B cell (primary cell): Measurements from ENCODE around the gene PDE11A. TPM values are rescaled to one million over a fixed set of nuclear protein-coding genes. Genes with fewer than 3 reads are reported as not detected.

Experiments
- ATAC-seq: fragments of 200-7000 bp; cut with Tn5 transposase; one replicate; pipeline ENCODE4 v1.10.0; 2021; ENCODE audit warnings: low read depth, mild to moderate bottlenecking, moderate number of reproducible peaks, moderate library complexity
- CTCF ChIA-PET: fragments of 350-600 bp; sonication (Branson Sonifier 250); formaldehyde crosslinking; loops from one replicate; lab custom pipeline; 2021; ENCODE audit warnings: antibody characterized with exemption, inconsistent platforms; lab: Charles Lee
- POLR2A ChIA-PET: fragments of 350-600 bp; sonication (Branson Sonifier 250); formaldehyde crosslinking; loops from one replicate; lab custom pipeline; 2021; ENCODE audit warnings: antibody characterized with exemption; lab: Charles Lee
- DNase-seq: peaks from one replicate; pipeline ENCODE4 v3.0.0; 2013
- H2AFZ ChIP-seq: 2 replicates; pipeline ENCODE4 v1.6.1; 2012; ENCODE audit warnings: mild to moderate bottlenecking, low read depth, low read length; ENCODE audit not compliant: insufficient read depth, poor library complexity, severe bottlenecking
- H3K27ac ChIP-seq, 2 donors: 1 replicate in 1 of 2; 2 replicates in 1 of 2; pipeline ENCODE4 v1.5.1; 2012 to 2013; ENCODE audit warnings: low read length in 2 of 2, mild to moderate bottlenecking in 2 of 2, moderate library complexity in 1 of 2
- H3K27me3 ChIP-seq, 4 experiments: fragments of 200-600 bp in 1 of 4; sonication (generic) in 1 of 4; replicated peaks in 1 of 4; 1 replicate in 2 of 4; 2 replicates in 2 of 4; pipeline versions ENCODE4 v1.6.1 to v1.7.0; 2013 to 2016; ENCODE audit warnings: low read length in 3 of 4, mild to moderate bottlenecking in 2 of 4, mixed read lengths in 1 of 4, moderate library complexity in 1 of 4; ENCODE audit not compliant: insufficient read depth in 4 of 4, control insufficient read depth in 3 of 4; ENCODE audit errors: control extremely low read depth in 1 of 4
- H3K36me3 ChIP-seq, 2 experiments: replicated peaks in 1 of 2; 1 replicate in 1 of 2; 2 replicates in 1 of 2; pipeline versions ENCODE4 v1.6.1 to v1.7.1; 2013; ENCODE audit warnings: low read length in 1 of 2; ENCODE audit not compliant: insufficient read depth in 2 of 2, control insufficient read depth in 1 of 2; ENCODE audit errors: control extremely low read depth in 1 of 2, extremely low read depth in 1 of 2
- H3K4me1 ChIP-seq, 2 donors: fragments of 200-600 bp in 1 of 2; sonication (generic) in 1 of 2; 1 replicate in 1 of 2; 2 replicates in 1 of 2; pipeline versions ENCODE4 v1.5.1 to v1.6.1; 2013 to 2017; ENCODE audit warnings: low read length in 2 of 2; ENCODE audit not compliant: control insufficient read depth in 2 of 2, insufficient read depth in 2 of 2
- H3K4me2 ChIP-seq: replicated peaks from 2 replicates; pipeline ENCODE3; 2012; ENCODE audit warnings: mild to moderate bottlenecking, low read depth, low read length; ENCODE audit not compliant: poor library complexity, severe bottlenecking
- H3K4me3 ChIP-seq, 5 experiments: fragments of 200-600 bp in 1 of 5; sonication (generic) in 1 of 5; 1 replicate in 3 of 5; 2 replicates in 2 of 5; pipeline versions ENCODE4 v1.5.1 to v1.7.0; 2011 to 2016; ENCODE audit warnings: low read length in 4 of 5, mild to moderate bottlenecking in 4 of 5, low read depth in 2 of 5, control low read depth in 1 of 5, moderate library complexity in 1 of 5; ENCODE audit not compliant: insufficient read depth in 1 of 5; ENCODE audit errors: control extremely low read depth in 1 of 5, extremely low read depth in 1 of 5
- H3K79me2 ChIP-seq: fragments of 200-600 bp; sonication (generic); one replicate; pipeline ENCODE4 v1.6.0; 2016; ENCODE audit warnings: low read length; ENCODE audit not compliant: control insufficient read depth, insufficient read depth
- H3K9ac ChIP-seq: fragments of 200-600 bp; sonication (generic); 2 replicates; pipeline ENCODE4 v1.6.1; 2017; ENCODE audit warnings: mild to moderate bottlenecking, low read length, moderate library complexity
- H3K9me3 ChIP-seq, 3 donors: one replicate each; pipeline versions ENCODE4 v1.6.1 to v1.7.1; 2013; ENCODE audit warnings: low read length in 2 of 3; ENCODE audit not compliant: control insufficient read depth in 2 of 3, insufficient read depth in 1 of 3; ENCODE audit errors: control extremely low read depth in 1 of 3
- H4K20me1 ChIP-seq: 2 replicates; pipeline ENCODE4 v1.6.0; 2012; ENCODE audit warnings: mild to moderate bottlenecking, low read length; ENCODE audit not compliant: insufficient read depth, control insufficient read depth, poor library complexity, severe bottlenecking
- H3K27ac Mint-ChIP-seq: one replicate; pipeline ENCODE4 v1.8.0; 2021; ENCODE audit warnings: mixed read lengths
- H3K27me3 Mint-ChIP-seq: one replicate; pipeline ENCODE4 v1.8.0; 2021; ENCODE audit warnings: mixed read lengths
- H3K4me1 Mint-ChIP-seq: one replicate; pipeline ENCODE4 v1.8.0; 2021; ENCODE audit warnings: mixed read lengths
- H3K4me3 Mint-ChIP-seq: one replicate; pipeline ENCODE4 v1.8.0; 2021; ENCODE audit warnings: mixed read lengths
- H3K9me3 Mint-ChIP-seq: one replicate; pipeline ENCODE4 v1.8.0; 2022; ENCODE audit warnings: mixed read lengths; ENCODE audit not compliant: insufficient read depth
- EZH2 ChIP-seq: IDR thresholded peaks from 2 replicates; pipeline ENCODE4 v1.6.1; 2012; ENCODE audit warnings: borderline replicate concordance, low read depth, mild to moderate bottlenecking, moderate library complexity, low read length; ENCODE audit not compliant: insufficient read depth, poor library complexity, severe bottlenecking
- WGBS: methylation state at CpG from one replicate; pipeline ENCODE4 v1.1.5; 2013; ENCODE audit warnings: missing lambda C conversion rate; ENCODE audit not compliant: insufficient coverage; 5-methylcytosine and 5-hydroxymethylcytosine counted together
- intact Hi-C: fragments of 100-400 bp; cut with micrococcal nuclease; formaldehyde crosslinking; loops from one replicate; pipeline ENCODE4 v1.10.0; 2022
- polyA plus RNA-seq: library from polyadenylated mRNA; depleted of rRNA; stranded (reverse); fragments of >200 nt; gene quantifications from 2 replicates; pipeline ENCODE4 v1.2.3, GENCODE V29; 2012
- total RNA-seq, 2 donors: library from RNA; stranded (reverse); fragments of 120-200 nt in 1 of 2; gene quantifications; 1 replicate in 1 of 2; 2 replicates in 1 of 2; pipeline versions ENCODE4 v1.2.3 to v1.2.4, GENCODE V29; 2013 to 2022
- TF ChIP-seq, protein P1 (sequence below): fragments of 200-600 bp; IDR thresholded peaks from one replicate; pipeline ENCODE4 v1.8.0; 2022; ENCODE audit warnings: antibody characterized with exemption, mild to moderate bottlenecking

Gene PDE11A
- total and polyA plus RNA-seq, 2 donors (not counting 1 experiment from before 2014, with no cell fraction given): 0.25 TPM; not detected in 1

GRCh38 chr2:177593402-177593801, 479.2 kb downstream of the PDE11A start:
- Mint-ChIP-seq H3K27ac (no peak overlapping the region), H3K4me1 (no peaks in the 10 kb centered on the region), H3K4me3 (no peak overlapping the region), H3K9me3 (no peaks in the 10 kb centered on the region), H3K27me3 (peaks cover 11% of the 10 kb centered on the region)
- POLR2A ChIA-PET: no interaction called here
- Histone ChIP-seq H3K79me2 (no peaks in the 10 kb centered on the region), H3K4me3 (no peak overlapping the region), H4K20me1 (no peaks in the 10 kb centered on the region), H3K27ac (no peak overlapping the region), H2AFZ (no peak overlapping the region), H3K9ac (no peak overlapping the region), H3K4me1 (no peaks in the 10 kb centered on the region), H3K9me3 (no peaks in the 10 kb centered on the region), H3K36me3 (no peaks in the 10 kb centered on the region), H3K4me2 (no peak overlapping the region), H3K27me3 (peaks cover 0 to 3% (median 0%) of the 10 kb centered on the region in 4 experiments)
- CTCF ChIA-PET: interaction anchor here (1.6 kb wide), 1 partner anchor 11 kb away, joined by 4 read pairs; no protein-coding TSS in a partner anchor
- TF ChIP-seq EZH2: no peak
- TF ChIP-seq, protein P1, sequence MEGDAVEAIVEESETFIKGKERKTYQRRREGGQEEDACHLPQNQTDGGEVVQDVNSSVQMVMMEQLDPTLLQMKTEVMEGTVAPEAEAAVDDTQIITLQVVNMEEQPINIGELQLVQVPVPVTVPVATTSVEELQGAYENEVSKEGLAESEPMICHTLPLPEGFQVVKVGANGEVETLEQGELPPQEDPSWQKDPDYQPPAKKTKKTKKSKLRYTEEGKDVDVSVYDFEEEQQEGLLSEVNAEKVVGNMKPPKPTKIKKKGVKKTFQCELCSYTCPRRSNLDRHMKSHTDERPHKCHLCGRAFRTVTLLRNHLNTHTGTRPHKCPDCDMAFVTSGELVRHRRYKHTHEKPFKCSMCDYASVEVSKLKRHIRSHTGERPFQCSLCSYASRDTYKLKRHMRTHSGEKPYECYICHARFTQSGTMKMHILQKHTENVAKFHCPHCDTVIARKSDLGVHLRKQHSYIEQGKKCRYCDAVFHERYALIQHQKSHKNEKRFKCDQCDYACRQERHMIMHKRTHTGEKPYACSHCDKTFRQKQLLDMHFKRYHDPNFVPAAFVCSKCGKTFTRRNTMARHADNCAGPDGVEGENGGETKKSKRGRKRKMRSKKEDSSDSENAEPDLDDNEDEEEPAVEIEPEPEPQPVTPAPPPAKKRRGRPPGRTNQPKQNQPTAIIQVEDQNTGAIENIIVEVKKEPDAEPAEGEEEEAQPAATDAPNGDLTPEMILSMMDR: no peak
- DNase-seq (no peak), ATAC-seq (no peak)
- intact Hi-C loops: no loop called here
- whole genome bisulfite sequencing: 100% methylated on average over 3 of the region's 3 CpGs

- Histone ChIP-seq H3K36me3 (no peaks in the 10 kb centered on the region), H3K4me2 (no peak overlapping the region), H3K27ac (no peak overlapping the region), H3K9ac (no peak overlapping the region), H2AFZ (no peak overlapping the region), H3K79me2 (no peaks in the 10 kb centered on the region), H4K20me1 (no peaks in the 10 kb centered on the region), H3K4me1 (no peaks in the 10 kb centered on the region), H3K27me3 (peaks cover 0 to 3% (median 0%) of the 10 kb centered on the region in 4 experiments), H3K9me3 (no peaks in the 10 kb centered on the region), H3K4me3 (no peak overlapping the region)
- Mint-ChIP-seq H3K27ac (no peak overlapping the region), H3K9me3 (no peaks in the 10 kb centered on the region), H3K4me1 (no peaks in the 10 kb centered on the region), H3K4me3 (no peak overlapping the region), H3K27me3 (peaks cover 11% of the 10 kb centered on the region)
- ATAC-seq: no peak
- ChIA-PET POLR2A (no interaction called here), CTCF (no interaction called here)
- no peak for DNase-seq
- intact Hi-C loops: no loop called here
- TF ChIP-seq, protein P1: no peak
- no peak for TF ChIP-seq EZH2
Measured at GRCh38 chr2:177592945-177593344, 479.6 kb downstream of the PDE11A start.
